IPS DF 6.9 (cell line): Measurements from ENCODE around the gene PRM3.

Experiments used
- DNase-seq: peaks from one replicate; pipeline ENCODE4 v3.0.0-alpha.2; 2013; ENCODE audit warnings: low read depth, low spot score
- H3K27ac ChIP-seq: one replicate; pipeline ENCODE4 v1.5.1; 2013; ENCODE audit warnings: low read length, control low read depth
- H3K27me3 ChIP-seq: 2 replicates; pipeline ENCODE4 v1.6.1; 2013; ENCODE audit warnings: mild to moderate bottlenecking, low read length; ENCODE audit not compliant: control insufficient read depth, insufficient read depth
- H3K36me3 ChIP-seq: 2 replicates; pipeline ENCODE4 v1.6.1; 2013; ENCODE audit warnings: low read length; ENCODE audit not compliant: control insufficient read depth, insufficient read depth
- H3K4me1 ChIP-seq: 2 replicates; pipeline ENCODE4 v1.6.1; 2013; ENCODE audit warnings: low read length; ENCODE audit not compliant: control insufficient read depth, insufficient read depth
- H3K4me3 ChIP-seq: 2 replicates; pipeline ENCODE4 v1.5.1; 2013; ENCODE audit warnings: mild to moderate bottlenecking, low read length
- H3K9me3 ChIP-seq: 2 replicates; pipeline ENCODE4 v1.6.1; 2013; ENCODE audit warnings: low read length, inconsistent platforms; ENCODE audit not compliant: control insufficient read depth, insufficient read depth
- WGBS: extraction: QIAGEN DNeasy Blood & Tissue Kit; methylation state at CpG from one replicate; pipeline ENCODE4 v1.1.7; 2013; ENCODE audit warnings: mixed read lengths, missing lambda C conversion rate; ENCODE audit not compliant: insufficient read length, insufficient coverage; 5-methylcytosine and 5-hydroxymethylcytosine counted together

The PRM3 gene

GRCh38 chr16:11278681-11279628 lies 5.5 kb upstream of the PRM3 start:
- no peak for DNase-seq
- no peaks in the 10 kb centered on the region; the same call in 1 of the 2 replicates for H3K4me1 ChIP-seq
- WGBS: no CpG with 5 or more reads among the region's 7 CpGs
- no peaks in the 10 kb centered on the region for H3K36me3 ChIP-seq
- no peaks in the 10 kb centered on the region for H3K9me3 ChIP-seq
- no peak overlapping the region for H3K27ac ChIP-seq
- no peak overlapping the region for H3K4me3 ChIP-seq
- H3K27me3 ChIP-seq: no peaks in the 10 kb centered on the region

- Histone ChIP-seq H3K27ac (no peak overlapping the region), H3K4me3 (no peak overlapping the region), H3K36me3 (no peaks in the 10 kb centered on the region), H3K27me3 (no peaks in the 10 kb centered on the region), H3K9me3 (no peaks in the 10 kb centered on the region), H3K4me1 (no peaks in the 10 kb centered on the region; the same call in 1 of the 2 replicates)
- WGBS: no CpG with 5 or more reads among the region's 12 CpGs
- DNase-seq: no peak
Observed at GRCh38 chr16:11277607-11278337, 4.3 kb upstream of the PRM3 start.

DNA sequence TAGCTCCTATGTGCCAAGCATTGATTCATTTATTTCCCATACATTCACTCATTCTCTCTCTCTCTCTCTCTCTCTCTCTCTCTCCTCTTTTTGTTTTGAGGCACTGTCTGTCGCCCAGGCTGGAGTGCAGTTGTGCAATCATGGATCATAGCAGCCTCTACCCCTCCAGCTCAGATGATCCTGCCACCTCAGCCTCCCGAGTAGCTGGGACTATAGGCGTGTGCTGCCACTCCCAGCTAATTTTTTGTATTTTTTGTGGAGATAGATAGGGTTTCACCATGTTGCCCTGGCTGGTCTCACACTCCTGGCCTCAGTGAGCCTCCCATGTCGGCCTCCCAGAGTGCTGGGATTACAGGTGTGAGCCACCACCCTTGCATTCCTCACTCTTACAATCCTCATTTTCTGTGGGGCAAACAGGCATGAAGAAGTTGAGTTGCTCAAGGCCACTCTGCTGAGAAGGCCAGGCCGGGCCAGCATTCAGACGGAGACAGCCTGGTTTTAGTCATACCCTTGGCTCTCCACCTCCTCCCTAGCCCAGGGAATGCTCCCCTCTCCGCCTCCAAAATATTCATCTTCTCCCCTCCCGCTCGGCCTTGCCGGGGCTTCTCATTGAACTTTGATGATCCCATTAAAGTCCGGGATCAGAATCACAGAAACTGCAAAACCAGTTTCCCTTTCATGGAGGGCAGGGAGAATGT lies 3.6 kb upstream of the PRM3 start:
- Histone ChIP-seq H3K27ac (no peak overlapping the region), H3K36me3 (no peaks in the 10 kb centered on the region), H3K4me1 (no peaks in the 10 kb centered on the region; the same call in none of the 2 replicates), H3K9me3 (no peaks in the 10 kb centered on the region), H3K27me3 (no peaks in the 10 kb centered on the region), H3K4me3 (no peak overlapping the region)
- DNase-seq: no peak
- no CpG with 5 or more reads among the region's 11 CpGs for WGBS

DNA sequence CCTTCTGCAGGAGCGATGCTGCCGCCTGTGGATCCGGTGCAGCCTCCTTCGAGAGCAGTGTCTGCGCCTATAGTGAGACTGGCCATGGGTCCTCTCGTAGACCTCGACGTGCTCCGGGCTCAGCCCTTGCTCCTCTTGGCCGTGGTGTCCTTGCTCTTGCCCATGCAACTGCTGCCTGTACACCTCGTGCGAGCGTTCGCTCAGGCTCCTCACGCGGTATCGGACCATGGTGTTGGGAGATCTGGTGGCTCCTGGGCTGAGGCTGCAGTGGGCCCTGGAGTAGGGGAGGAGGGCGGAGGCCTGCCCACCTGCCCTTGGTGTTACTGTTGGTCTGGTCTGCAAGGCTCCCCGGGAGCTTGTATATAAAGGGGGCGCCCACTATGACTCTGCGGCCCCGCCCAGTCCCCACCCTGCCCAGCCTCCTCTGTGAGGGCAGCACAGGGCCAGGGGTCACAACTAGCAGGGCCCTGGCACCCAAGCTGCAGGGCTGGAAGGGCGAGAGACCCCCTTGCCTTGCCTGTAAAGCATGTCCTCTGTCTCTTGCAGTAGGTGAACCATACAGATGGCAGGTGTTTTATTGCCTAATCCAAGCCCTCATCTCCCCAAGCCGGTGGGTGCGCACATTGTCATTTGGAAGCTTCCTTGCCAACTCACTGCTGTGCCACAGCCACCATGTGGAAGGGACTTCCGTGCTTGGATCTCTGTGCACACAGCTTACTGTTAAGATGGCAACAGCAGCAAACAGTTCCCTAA lies 2.9 kb upstream of the PRM3 start, which contains the start of gene PRM2:
PRM2 (minus strand) TSS at position 338 of the 753 bp plus-strand sequence; CDS start at position 228, 110 bp downstream.
- Histone ChIP-seq H3K27me3 (no peaks in the 10 kb centered on the region), H3K36me3 (no peaks in the 10 kb centered on the region), H3K4me3 (no peak within 1 kb of the TSS), H3K4me1 (no peaks in the 10 kb centered on the region; the same call in none of the 2 replicates), H3K27ac (no peak within 1 kb of the TSS), H3K9me3 (no peaks in the 10 kb centered on the region)
- WGBS: no CpG with 5 or more reads among the region's 26 CpGs
- DNase-seq: no peak

DNA sequence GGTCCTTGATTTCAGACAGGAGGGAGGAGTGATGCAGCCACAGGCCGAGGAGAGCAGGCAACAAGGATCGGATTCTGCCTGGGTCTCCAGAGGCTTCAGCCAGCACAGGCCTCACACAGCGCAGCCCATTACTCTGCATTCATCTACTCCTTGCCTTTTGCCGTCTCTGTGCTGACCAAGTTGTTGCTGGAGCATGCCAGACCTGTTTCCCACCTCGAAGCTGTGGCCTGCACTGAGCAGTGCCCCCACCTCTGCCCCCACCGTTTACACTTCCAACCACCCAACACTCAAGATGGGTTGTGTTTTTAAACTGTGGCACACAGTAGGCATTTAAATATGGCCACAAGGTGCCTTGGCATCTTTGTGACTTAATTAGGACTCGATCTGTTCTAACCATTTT lies 1.5 kb upstream of the PRM3 start:
- WGBS: no CpG with 5 or more reads among the region's 7 CpGs
- Histone ChIP-seq H3K4me3 (no peak overlapping the region), H3K27ac (no peak overlapping the region), H3K36me3 (no peaks in the 10 kb centered on the region), H3K27me3 (no peaks in the 10 kb centered on the region), H3K4me1 (no peaks in the 10 kb centered on the region; the same call in 1 of the 2 replicates), H3K9me3 (no peaks in the 10 kb centered on the region)
- no peak for DNase-seq

DNA sequence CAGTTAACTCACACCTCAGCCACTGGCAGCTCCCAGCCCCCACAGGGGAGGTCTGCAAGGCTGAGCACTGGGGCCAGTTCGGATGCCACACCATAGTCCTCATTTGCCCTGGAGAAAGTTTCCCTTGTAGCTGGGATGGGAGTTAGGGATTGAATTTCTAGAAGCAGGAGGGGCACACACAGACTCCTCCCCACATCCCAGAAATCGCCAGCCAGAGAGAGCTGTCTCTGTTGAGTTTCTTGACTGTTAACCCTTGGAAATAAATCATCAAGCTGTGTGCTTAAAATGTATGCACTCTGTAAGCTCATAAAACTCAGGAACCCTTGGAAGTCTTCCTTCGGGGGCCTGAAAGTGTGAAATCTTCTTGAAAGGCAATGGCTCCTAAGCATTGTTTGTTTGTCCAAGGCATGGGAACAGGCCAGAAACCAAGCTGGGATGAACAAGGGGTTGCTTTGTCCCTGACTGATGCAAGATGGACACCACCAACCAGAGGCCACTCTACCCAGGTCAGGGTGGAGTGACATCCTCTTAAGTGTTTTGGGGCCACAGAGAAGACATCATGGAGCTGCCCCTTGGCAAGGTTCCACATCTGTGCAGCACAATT lies 394 bp upstream of the PRM3 start:
- no peak overlapping the region for H3K27ac ChIP-seq
- no peaks in the 10 kb centered on the region; the same call in 1 of the 2 replicates for H3K4me1 ChIP-seq
- no peaks in the 10 kb centered on the region for H3K36me3 ChIP-seq
- WGBS: no CpG with 5 or more reads among the region's 3 CpGs
- H3K27me3 ChIP-seq: no peaks in the 10 kb centered on the region
- no peak for DNase-seq
- H3K9me3 ChIP-seq: no peaks in the 10 kb centered on the region
- no peak overlapping the region for H3K4me3 ChIP-seq

GRCh38 chr16:11272484-11272883 lies 945 bp downstream of the PRM3 start:
- Histone ChIP-seq H3K27me3 (no peaks in the 10 kb centered on the region), H3K36me3 (no peaks in the 10 kb centered on the region), H3K27ac (no peak overlapping the region), H3K9me3 (no peaks in the 10 kb centered on the region), H3K4me1 (no peaks in the 10 kb centered on the region; the same call in 1 of the 2 replicates), H3K4me3 (no peak overlapping the region)
- no peak for DNase-seq
- WGBS: no CpG with 5 or more reads among the region's 6 CpGs

DNA sequence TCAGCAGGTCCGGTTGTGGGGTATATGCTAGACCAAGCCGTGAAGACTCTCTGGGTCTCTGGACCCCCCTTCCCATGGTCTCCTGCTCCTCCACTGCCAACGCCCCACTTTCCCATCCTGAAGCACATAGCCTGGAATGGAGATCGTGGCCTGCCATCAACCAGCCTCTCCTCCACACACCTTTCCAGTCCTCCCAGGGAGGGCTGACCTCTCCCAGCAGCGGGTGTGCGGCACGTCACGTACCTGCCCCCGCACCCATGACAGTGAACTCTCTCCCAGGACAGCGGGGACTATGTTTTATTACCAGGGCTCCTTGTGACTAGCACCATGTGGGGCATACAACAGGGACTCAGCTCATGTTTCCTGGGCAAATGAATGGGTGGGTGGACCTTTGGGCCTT lies 1.8 kb downstream of the PRM3 start:
- no peak for DNase-seq
- Histone ChIP-seq H3K9me3 (no peaks in the 10 kb centered on the region), H3K36me3 (no peaks in the 10 kb centered on the region), H3K27ac (no peak overlapping the region), H3K4me1 (no peaks in the 10 kb centered on the region; the same call in 1 of the 2 replicates), H3K4me3 (no peak overlapping the region), H3K27me3 (no peaks in the 10 kb centered on the region)
- no CpG with 5 or more reads among the region's 10 CpGs for WGBS

DNA sequence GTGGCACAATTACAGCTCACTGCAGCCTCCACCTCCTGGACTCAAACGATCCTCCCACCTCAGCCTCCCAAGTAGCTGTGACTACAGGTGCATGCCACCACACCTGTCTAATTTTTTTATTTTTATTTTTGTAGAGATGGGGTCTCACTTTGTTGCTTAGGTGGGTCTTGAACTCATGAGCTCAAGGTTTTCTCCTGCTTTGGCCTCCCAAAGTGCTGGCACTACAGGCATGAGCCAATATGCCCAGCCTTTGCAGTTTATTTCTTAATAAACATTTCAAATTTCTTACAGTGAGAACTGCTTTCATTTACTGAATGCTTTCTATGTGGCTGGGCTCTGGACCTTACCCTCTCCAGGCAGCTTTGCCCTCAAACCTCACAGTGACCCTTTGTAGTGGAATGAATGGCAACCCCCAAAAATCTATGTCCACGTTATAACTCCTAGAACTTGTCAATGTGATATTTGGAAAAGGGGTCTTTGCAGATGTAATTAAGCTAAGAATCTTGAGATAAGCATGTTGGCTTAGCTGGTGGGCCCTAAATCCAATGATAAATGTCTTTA lies 2.7 kb downstream of the PRM3 start:
- no peaks in the 10 kb centered on the region for H3K36me3 ChIP-seq
- WGBS: no CpG with 5 or more reads among the region's 2 CpGs
- H3K9me3 ChIP-seq: no peaks in the 10 kb centered on the region
- H3K27ac ChIP-seq: no peak overlapping the region
- DNase-seq: no peak
- no peak overlapping the region for H3K4me3 ChIP-seq
- H3K27me3 ChIP-seq: no peaks in the 10 kb centered on the region
- H3K4me1 ChIP-seq: no peaks in the 10 kb centered on the region; the same call in 1 of the 2 replicates
